NCI-H128 (cell line): ENCODE data around the gene KRT2.
"Not testable (repeated sequence)": the region's sequence is repeated elsewhere in the genome, so short reads cannot be mapped to it uniquely, and the experiment has no call there.

Source experiments
- DNase-seq: peaks from one replicate; lab custom pipeline; 2025; ENCODE audit not compliant: unreplicated experiment; lab: John Stamatoyannopoulos, UW

KRT2 gene

DNA sequence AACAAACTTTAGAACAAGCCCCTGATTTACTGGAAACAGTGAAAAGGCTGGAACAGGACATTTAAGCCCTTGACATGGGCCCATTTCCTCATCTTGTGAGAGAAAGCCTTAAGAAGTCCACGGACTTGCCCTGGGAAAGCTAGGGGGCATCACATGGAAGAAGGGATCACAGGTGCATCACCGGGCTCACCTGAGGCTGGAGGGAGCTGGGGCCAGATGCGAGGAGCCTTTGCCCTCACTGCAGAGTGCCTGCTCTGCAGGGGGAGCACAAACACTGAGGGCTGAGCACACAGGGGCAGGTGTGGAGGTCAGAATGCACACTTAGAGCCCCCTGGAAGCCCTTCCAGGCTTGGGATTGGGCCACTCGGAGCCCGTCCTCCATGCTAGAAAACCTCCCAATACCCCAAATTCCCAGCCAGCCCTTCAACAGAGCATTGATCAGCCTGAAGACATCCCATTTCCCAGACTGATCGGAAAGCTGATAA lies 33.4 kb upstream of the KRT2 start:
- no peak for DNase-seq

DNA sequence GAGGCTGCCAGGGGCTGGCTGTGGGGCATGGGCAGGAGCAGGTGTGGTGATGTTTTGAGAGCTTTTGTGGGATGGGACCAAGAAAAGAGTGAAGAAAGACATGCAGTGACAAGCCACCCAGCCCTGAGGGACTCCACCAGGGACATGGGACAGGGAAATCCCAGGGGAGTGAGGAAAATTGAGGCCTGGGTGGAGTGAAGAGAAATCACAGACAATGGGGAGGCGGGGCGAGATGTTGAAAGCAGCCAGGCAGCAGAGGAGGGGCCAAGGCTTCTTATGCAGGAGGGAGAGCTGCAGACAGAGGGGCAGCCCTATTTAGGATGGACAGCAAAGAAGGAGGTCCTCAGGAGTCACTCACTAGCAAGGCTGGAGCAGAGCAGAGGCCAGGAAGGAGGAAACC lies 32.4 kb upstream of the KRT2 start:
- DNase-seq = no peak

DNA sequence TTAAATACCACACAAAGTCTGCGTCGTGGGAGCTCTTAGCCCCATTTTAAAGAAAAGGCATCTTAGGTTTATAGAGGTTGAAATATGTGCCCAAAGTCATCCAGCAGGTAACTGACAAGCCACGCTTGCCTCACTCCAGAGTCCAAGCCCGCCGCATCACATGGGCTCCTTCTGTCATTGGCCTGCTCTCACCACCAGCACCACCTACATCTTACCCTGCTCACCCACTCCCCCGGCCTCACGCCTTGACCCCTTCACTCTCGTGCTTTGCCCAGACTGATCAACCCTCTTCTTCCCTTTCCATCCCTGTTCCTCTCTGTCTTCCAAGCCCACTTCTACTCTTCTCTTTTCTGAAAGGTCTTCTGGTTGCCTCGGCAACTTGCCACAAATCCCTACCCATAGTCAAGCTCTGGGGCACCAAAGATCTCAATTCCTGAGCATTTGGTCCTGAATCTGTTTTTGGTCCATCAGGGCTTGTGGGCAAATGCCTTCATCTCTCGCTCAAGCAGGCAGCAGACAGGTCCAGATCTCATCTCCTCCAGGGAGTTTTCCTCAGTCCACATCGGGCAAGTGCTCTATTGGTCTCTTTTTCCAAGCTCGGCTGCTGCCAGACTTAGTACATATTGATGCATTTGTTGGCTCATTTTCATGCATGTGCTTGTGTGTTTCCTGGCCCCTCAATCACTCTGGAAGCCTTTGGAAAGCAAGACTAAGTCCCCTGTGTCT lies 31.7 kb upstream of the KRT2 start:
- DNase-seq = no peak

DNA sequence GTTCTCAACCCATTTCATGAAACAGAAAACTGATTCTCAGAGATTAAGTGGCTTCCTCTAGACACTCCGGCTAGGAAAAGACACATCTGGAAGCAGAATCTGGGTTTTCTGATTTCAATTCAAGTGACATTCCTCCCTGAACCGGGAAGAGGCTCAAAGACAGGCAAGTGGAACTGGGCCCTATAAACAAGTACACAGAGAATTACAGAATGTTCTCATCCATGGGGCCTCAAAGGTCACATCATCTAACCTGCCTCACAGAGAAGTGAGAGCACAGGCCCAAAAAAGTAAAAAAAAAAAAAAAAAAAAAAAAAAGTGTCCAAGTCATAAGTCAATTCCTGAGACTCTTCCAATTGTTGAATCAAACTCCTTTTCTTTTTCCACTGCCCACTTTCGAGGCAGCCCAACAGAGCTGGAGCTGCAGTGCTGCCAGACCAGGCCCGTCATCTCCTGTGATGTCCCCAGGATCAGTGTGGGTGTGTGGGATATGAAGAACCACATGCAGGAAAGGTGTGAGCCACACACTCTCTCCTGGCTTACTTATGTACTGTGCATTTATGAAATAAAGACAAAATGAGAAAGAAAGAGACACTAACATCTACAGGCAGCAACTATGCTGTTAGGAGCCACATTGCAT lies 31.0 kb upstream of the KRT2 start:
- no peak for DNase-seq

DNA sequence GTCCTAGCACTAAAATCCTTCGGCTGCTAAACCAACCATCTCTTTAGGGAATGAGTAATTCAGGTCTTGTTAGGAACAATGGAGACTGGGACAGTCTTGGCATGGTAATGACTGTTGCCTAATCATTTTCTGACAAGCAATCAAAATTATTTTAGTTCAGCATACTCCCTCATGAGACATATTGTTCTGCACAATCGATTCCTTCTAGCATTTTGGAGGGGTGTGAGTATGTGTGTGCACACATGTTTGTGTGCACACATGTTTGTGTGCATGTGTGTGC lies 30.3 kb upstream of the KRT2 start:
- no peak for DNase-seq

DNA sequence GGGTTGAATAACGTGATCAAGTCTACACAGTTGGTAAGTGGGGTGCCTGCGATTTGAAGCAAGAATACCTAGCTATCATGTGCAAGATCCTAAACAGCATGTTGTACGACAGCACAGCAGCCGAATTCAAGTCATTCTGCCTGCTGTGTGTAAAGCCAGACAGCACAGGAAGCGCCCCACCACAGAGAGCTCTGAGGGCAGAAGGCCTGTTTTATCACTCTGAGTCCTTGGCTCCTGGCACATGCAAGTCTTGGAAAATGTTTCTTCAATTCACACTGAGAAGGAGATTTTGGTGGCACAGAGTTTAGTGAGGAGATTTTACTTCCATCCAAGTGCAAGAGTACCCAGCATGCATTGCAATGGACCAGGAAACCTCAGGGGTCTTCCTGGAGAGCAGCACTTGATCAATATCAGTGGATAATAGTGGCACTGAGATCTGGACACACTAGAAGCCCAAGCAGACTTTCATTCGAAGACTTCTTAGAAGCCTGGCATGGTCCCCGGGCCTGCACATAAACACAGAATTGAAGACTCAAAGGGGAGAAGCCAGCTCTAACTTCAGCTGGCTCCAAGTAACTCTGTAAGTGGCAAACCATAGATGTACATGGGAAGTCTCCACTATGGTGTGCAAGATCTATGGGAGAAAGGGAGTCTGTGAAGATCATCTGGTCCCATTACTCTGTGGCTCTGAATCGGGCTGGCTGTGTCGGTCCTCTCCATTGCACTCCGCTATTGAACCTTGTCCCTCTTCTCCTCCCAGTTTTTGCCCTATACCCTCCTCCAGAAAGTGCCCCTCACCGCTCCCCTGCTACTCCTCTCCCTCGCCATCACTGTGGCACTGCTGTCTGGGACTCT lies 29.7 kb upstream of the KRT2 start:
- DNase-seq = no peak

DNA sequence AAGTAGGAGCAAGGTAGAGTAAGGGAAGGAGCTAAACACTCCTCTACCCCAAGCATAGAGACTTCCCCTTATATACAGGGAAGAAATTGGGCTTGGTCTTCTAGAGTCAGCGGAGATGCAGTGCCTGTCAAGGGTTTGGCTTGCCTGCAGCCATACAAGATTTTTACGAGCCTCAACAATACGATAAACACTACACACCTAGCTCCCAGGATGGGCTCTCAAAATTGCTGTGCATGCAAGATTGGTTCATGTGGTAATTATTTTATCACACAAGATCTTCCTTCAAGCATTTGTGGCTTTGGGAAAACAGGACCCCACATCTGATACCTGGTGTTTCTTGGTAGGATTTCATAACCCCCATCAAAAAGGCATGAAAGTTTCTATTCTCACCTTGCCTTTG lies 28.4 kb upstream of the KRT2 start, which contains the start of gene KRT1:
Gene KRT1, minus strand, starts transcription at position 45 of the 400 bp plus-strand sequence. CDS start 59 bp downstream, outside the sequence.
- no peak for DNase-seq

DNA sequence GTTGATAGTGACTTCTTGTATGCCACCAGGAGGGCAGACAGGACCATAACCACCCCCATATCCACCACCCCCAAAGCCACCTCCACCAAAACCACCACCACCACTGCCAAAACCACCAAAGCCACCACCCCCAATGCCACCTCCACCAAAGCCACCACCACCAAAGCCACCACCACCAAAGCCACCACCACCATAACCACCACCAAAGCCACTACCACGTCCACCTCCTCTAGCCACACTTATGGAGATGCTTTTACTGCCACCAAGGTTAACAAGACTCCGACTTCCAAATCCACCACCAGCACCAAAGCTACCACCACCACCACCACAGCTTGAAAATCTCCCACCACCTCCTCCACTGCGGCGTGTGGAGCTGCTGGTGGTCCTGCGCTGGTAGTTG lies 27.9 kb upstream of the KRT2 start:
- no peak for DNase-seq

DNA sequence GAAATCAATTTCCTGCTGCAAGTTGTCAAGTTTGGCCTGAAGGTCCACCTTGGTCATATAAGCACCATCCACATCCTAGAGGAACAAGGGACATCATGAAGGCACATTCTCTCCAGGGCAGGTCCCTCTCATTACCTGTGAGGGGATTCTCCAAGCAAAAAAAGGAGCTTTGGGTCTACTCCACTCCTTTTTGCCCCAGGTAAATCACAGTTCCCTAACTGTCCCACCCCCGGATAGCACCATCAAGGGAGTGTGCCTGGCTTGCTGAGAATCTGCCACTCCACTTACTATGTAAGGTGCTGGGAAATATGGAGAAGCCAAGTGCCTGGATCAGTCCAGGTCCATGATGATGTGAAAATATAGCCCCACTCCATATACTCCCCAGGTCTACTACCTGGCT lies 25.7 kb upstream of the KRT2 start:
- DNase-seq = no peak

DNA sequence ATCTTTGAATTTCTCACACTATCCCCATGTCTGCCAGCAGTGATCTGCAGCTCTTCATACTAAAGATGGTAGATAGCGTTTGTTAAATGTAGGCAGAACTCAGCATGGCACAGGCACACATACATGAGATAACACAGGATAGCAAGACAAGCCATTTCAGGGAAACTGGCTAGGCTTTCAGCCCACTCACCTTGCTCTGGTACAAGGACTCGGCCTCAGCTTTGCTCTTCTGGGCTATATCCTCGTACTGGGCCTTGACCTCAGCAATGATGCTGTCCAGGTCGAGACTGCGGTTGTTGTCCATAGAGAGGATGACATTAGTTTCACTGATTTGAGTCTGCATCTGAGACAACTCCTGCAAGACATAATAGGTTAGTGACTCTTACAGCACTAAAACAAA lies 25.1 kb upstream of the KRT2 start:
- no peak for DNase-seq

DNA sequence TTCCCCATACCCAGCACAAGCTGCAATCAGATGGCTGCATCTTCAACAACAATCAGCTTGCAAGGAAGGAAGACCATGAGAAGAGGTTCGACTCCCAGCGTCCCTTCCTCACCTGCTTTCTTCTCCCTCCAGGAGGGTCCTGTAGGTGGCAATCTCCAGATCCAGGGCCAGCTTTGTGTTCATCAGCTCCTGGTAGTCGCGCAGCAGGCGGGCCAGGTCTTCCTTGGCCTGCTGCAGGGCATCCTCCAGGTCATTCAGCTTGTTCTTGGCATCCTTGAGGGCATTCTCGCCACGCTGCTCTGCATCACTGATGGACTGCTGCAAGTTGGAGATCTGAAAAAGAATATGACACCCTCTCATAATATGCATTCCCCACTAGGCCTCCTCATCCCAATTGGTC lies 24.2 kb upstream of the KRT2 start:
- DNase-seq = no peak

DNA sequence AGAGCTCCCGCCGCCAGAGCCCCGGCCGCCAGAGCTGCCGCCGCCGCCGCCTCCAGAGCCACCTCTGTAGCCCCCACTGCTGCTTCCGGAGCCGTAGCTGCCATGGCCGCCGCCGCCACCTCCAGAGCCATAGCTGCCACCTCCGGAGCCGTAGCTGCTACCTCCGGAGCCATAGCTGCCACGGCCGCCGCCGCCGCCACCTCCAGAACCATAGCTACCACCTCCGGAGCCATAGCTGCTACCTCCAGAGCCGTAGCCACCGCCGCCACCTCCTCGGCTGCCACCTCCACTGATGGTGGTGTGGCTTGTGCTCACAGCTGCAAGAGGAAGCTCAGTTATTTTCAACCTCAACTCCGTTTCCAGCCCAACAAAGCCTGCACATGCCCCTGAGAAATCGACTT lies 23.3 kb upstream of the KRT2 start:
- DNase-seq = no peak

DNA sequence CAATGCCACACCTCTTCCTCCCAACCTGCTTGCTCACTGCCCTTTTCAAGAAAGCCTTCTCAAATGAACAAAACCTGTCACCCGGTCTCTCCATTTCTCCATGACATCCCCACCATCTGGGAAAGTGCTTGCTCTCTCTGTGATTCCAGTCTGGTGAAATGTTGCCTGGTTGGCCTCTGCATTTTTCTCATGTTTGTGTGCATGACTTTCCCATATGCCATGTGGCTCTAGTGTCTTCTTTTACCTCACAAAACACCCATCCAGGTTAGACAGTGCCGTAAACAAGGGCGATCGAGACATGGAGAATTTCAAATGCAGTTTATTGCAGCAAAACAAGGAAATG lies 22.4 kb upstream of the KRT2 start:
- no peak for DNase-seq

DNA sequence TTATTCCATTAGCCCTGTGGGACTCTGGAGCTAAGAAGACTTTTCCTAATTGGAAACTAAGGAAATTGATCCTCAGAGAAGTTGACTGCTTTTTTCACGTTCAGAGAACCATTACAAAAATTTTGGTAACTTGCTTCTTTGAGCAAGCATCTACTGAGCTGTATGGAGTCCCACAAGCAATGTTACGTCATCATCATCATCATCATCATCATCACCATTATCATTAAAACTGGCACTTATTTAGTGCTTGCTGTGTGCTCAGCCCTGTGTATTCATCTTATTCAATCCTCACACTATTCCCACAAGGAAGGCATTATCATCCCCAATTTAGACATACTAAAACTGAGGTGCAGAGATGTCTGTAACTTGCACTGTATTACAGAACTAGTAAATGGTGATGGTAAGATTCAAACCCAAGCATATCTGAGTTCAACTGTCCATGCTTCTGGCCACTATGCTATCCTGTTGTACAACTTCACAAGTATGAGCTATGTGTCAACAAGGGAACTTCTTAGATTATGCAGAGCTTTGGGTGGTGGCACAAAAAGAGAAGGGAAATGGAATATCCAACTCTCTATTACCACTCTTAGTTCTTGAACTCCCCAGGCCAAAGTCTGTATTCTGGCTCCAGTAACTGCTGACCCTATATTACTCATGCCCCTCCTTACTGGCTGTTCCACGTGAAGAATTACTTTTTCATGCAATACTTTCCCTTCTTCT lies 21.9 kb upstream of the KRT2 start:
- no peak for DNase-seq

DNA sequence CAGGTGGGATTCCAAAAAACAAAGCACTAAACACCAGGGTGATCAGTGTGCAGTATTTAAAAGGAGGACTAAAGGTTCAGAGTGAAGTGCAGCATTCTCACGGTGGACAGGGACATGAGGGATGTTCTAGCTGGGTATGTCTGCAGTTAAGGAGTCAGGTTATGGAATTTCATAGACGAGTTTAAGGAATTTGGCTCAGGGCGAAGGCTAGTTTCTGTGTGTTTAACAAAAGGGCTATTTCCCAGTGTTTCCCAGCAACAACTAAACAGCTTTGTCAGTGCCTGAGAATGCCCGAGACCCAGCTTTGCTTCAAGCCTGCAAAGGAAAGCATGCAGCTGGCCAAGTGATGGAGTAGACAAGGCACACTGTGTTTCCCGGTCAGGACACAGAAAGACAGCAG lies 21.2 kb upstream of the KRT2 start:
- no peak for DNase-seq

DNA sequence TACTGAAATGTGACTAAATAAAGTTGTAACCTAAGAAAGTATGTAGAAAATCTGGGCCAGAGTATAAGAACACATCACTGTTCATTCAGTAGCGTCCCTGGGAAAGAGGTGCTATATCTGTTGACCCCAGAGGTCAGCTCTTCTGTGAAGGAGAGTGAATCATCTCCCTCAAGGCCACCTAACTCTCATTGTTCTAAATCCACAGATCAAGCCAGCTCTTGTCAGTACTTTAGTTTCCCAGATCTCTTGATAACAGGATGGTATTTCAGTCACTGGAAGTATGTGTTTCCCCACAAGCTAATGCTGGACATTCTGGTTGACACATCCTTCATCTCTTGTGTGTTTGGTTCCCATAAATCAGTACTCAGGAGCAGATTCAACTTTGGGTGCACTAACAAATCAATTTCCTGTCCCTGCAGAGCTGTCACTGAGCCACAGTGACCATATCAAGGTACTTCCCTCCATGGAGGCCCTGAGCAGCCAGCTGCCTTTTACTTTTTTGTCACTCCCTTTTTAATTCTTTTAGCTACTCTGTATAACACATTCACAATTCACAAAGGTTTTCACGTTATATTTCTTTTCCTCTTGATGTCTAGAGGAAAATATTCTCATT lies 20.4 kb upstream of the KRT2 start:
- DNase-seq = no peak

DNA sequence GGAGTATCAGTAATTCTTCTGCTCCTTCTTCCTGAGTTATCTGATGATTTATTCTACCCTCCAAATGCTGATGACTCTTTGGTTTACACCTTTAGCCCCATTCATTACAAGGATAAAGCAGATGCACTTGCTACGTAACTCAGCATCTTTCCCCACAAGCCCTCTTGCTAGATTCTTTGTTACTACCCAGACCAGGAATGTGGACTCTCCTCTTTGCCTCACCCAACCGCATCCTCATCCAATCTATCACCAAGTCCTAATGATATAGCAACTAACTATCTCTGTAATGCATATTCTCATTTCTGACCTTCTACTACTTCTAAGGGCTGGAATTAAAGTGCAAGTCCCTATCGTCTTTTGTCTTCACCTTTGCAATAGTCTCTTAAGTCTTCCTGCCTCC lies 18.9 kb upstream of the KRT2 start:
- no peak for DNase-seq

DNA sequence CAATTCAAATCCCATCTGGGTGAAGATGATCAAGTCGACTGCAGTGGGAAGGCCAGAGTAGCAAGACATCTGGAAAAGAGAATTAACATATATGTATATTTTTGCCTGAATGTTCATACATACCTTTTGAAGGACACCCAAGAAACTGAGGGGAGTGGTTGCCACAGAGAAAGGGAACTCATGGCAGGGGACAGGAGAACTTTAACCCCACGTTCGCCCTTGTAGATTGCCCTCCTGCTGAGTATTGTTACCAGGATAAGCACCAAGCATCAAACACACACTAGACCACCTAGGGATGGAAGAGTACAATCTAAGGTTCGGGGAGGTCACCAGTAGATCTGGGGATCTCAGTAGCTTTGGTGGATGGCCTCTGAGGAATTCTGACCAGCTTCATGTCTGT lies 18.5 kb upstream of the KRT2 start:
- no peak for DNase-seq

DNA sequence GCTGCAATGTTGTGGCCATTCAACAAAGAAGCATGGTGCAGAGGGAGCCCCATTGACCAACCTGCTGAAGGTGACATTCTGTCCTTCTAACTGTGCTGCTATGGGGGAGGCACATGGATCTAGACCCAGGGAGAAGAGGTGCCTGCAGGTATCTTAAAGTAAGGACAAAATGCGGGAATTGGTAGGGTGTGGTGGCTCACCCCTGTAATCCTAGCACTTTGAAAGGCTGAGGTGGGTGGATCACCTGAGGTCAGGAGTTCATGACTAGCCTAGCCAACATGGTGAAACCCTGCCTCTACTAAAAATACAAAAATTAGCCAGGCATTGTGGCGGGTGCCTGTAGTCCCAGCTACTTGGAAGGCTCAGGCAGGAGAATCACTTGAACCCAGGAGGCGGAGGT lies 17.9 kb upstream of the KRT2 start:
- not testable (repeated sequence) for DNase-seq

DNA sequence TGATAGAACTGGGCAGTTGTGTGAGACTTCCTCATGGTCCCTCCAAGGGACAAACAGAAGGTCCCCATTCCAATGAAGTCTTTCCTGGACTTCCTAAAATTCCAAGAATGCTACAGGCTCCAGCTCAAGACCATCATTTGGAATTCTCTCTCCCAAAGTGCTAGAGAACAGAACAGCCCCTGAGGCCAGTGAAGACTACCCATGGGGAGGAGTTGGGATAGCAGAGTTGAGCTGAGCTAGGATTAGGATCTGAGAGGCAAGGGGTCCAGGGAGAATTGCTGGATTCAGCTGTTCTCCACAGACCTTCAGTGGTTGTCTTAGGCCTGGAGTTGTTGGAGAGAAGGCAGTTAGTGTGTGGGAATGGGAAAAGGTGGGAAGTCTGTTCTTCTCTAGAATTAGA lies 17.4 kb upstream of the KRT2 start:
- DNase-seq = no peak

DNA sequence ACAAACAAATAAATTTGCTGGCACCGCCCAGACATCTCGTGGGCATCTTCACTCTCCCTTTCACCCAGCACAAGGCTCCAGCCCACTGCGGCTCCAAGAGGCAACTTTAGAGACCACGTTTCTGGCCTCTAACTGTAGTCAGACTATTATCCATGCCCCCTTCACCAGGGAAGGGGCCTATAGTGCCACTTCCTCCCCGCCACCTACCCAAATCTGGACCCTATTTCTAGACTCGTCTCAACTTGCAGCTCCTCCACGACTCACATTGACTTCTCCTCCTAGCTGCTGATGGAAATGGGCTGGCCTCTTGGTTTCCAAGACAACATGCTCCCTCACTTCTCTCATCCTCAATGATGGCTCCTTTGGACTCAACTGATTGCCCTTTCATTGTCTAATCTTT lies 15.9 kb upstream of the KRT2 start:
- no peak for DNase-seq
